NCI-H2107 treated with DMSO at 0.1 percent for 48 hours (cell line): ENCODE results near the gene MTUS2.

ENCODE experiments used
- DNase-seq: peaks from one replicate; lab custom pipeline; 2025; ENCODE audit not compliant: unreplicated experiment; lab: John Stamatoyannopoulos, UW

MTUS2 gene

GRCh38 chr13:29476046-29476445, 655.9 kb downstream of the MTUS2 start:
- DNase-seq: no peak

- peak; percentile 22 for DNase-seq
Observed at GRCh38 chr13:29479716-29480492, 659.8 kb downstream of the MTUS2 start.

- no peak for DNase-seq
Observed at GRCh38 chr13:29480893-29481525, 660.9 kb downstream of the MTUS2 start.

GRCh38 chr13:29481603-29482002, 661.5 kb downstream of the MTUS2 start:
- DNase-seq: no peak

GRCh38 chr13:29482504-29482903, 662.4 kb downstream of the MTUS2 start:
- no peak for DNase-seq

GRCh38 chr13:29483211-29483610, 663.1 kb downstream of the MTUS2 start:
- no peak for DNase-seq

- no peak for DNase-seq
Observed at GRCh38 chr13:29483623-29484022, 663.5 kb downstream of the MTUS2 start.

GRCh38 chr13:29484236-29484635, 664.1 kb downstream of the MTUS2 start:
- peak; percentile 68 for DNase-seq

GRCh38 chr13:29484796-29485195, 664.7 kb downstream of the MTUS2 start:
- DNase-seq: no peak

GRCh38 chr13:29486551-29486950, 666.4 kb downstream of the MTUS2 start:
- DNase-seq: no peak

GRCh38 chr13:29487466-29488454, 667.6 kb downstream of the MTUS2 start:
- DNase-seq: no peak

GRCh38 chr13:29489650-29490560, 669.8 kb downstream of the MTUS2 start:
- DNase-seq: no peak

- DNase-seq: no peak
Observed at GRCh38 chr13:29490561-29490885, 670.4 kb downstream of the MTUS2 start.

- DNase-seq: no peak
Observed at GRCh38 chr13:29491248-29491647, 671.1 kb downstream of the MTUS2 start.

GRCh38 chr13:29493796-29494195, 673.7 kb downstream of the MTUS2 start:
- DNase-seq: no peak

GRCh38 chr13:29494520-29494919, 674.4 kb downstream of the MTUS2 start:
- no peak for DNase-seq

GRCh38 chr13:29496241-29496712, 676.1 kb downstream of the MTUS2 start:
- no peak for DNase-seq

- no peak for DNase-seq
Observed at GRCh38 chr13:29497137-29497654, 677.1 kb downstream of the MTUS2 start.

- DNase-seq: no peak
Observed at GRCh38 chr13:29498426-29499040, 678.4 kb downstream of the MTUS2 start.
